Osteoblast (primary cell): ENCODE data around the gene ANKRD33B. TPM values are rescaled to one million over a fixed set of nuclear protein-coding genes. Genes with fewer than 3 reads are reported as not detected.

Experiments
- DNase-seq: peaks from one replicate; pipeline ENCODE4 v3.0.0; 2011; ENCODE audit warnings: low spot score, mixed read lengths; ENCODE audit not compliant: insufficient read length; ENCODE audit errors: missing footprints
- H2AFZ ChIP-seq: 2 replicates; pipeline ENCODE4 v1.6.0; 2011; ENCODE audit warnings: mild to moderate bottlenecking, low read length
- H3K27ac ChIP-seq: 2 replicates; pipeline ENCODE4 v1.5.1; 2011; ENCODE audit warnings: mild to moderate bottlenecking, low read depth, low read length, moderate library complexity
- H3K27me3 ChIP-seq: 2 replicates; pipeline ENCODE4 v1.6.0; 2012; ENCODE audit warnings: mild to moderate bottlenecking, control low read depth, inconsistent platforms, low read length, moderate library complexity; ENCODE audit not compliant: insufficient read depth
- H3K36me3 ChIP-seq: 2 replicates; pipeline ENCODE4 v1.5.1; 2011; ENCODE audit warnings: mild to moderate bottlenecking, low read length, control low read depth, moderate library complexity; ENCODE audit not compliant: insufficient read depth
- H3K4me1 ChIP-seq: 2 replicates; pipeline ENCODE4 v1.5.1; 2011; ENCODE audit warnings: mild to moderate bottlenecking, low read length, control low read depth, moderate library complexity; ENCODE audit not compliant: insufficient read depth
- H3K4me2 ChIP-seq: 2 replicates; pipeline ENCODE4 v1.6.0; 2011; ENCODE audit warnings: mild to moderate bottlenecking, low read length; ENCODE audit not compliant: insufficient read depth
- H3K4me3 ChIP-seq: fragments of 200-600 bp; sonication (generic); 3 replicates; pipeline ENCODE4 v1.5.1; 2012; ENCODE audit warnings: mild to moderate bottlenecking, low read length, inconsistent platforms; ENCODE audit not compliant: insufficient read depth
- H3K79me2 ChIP-seq: 2 replicates; pipeline ENCODE4 v1.6.0; 2012; ENCODE audit warnings: mild to moderate bottlenecking, low read length, control low read depth, inconsistent platforms; ENCODE audit not compliant: insufficient read depth
- H3K9me3 ChIP-seq: 2 replicates; pipeline ENCODE4 v1.5.1; 2011; ENCODE audit warnings: low read depth, low read length, control low read depth
- H4K20me1 ChIP-seq: 2 replicates; pipeline ENCODE4 v1.6.0; 2012; ENCODE audit warnings: mild to moderate bottlenecking, low read length, control low read depth; ENCODE audit not compliant: insufficient read depth
- total RNA-seq: library from RNA; depleted of rRNA; stranded (reverse); fragments of >200 nt; gene quantifications from 2 replicates; pipeline ENCODE4 v1.2.3, GENCODE V29; 2012
- TF ChIP-seq, protein P1 (sequence below): IDR thresholded peaks from 2 replicates; pipeline ENCODE4 v1.5.1; 2011; ENCODE audit warnings: mild to moderate bottlenecking, low read depth, low read length, moderate library complexity; ENCODE audit errors: extremely low read depth

ANKRD33B gene
- total RNA-seq, 1 donor, result 5.1 TPM

- peak overlapping the region; percentile 8 for H3K27ac ChIP-seq
- H3K9me3 ChIP-seq, result no peaks in the 10 kb centered on the region
- no peaks in the 10 kb centered on the region for H3K36me3 ChIP-seq
- H2AFZ ChIP-seq, result peak overlapping the region; percentile 70
- no peaks in the 10 kb centered on the region for H3K27me3 ChIP-seq
- DNase-seq, result peak; percentile 94
- no peaks in the 10 kb centered on the region for H4K20me1 ChIP-seq
- H3K4me2 ChIP-seq, result peak overlapping the region; percentile 82
- H3K4me1 ChIP-seq, result peaks cover 14% of the 10 kb centered on the region
- H3K4me3 ChIP-seq, result peak overlapping the region; percentile 78
- TF ChIP-seq, protein P1, sequence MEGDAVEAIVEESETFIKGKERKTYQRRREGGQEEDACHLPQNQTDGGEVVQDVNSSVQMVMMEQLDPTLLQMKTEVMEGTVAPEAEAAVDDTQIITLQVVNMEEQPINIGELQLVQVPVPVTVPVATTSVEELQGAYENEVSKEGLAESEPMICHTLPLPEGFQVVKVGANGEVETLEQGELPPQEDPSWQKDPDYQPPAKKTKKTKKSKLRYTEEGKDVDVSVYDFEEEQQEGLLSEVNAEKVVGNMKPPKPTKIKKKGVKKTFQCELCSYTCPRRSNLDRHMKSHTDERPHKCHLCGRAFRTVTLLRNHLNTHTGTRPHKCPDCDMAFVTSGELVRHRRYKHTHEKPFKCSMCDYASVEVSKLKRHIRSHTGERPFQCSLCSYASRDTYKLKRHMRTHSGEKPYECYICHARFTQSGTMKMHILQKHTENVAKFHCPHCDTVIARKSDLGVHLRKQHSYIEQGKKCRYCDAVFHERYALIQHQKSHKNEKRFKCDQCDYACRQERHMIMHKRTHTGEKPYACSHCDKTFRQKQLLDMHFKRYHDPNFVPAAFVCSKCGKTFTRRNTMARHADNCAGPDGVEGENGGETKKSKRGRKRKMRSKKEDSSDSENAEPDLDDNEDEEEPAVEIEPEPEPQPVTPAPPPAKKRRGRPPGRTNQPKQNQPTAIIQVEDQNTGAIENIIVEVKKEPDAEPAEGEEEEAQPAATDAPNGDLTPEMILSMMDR, result no peak
- H3K79me2 ChIP-seq, result peaks cover 4% of the 10 kb centered on the region
These were observed 543 bp upstream of the ANKRD33B start for GRCh38 chr5:10563110-10563944.

GRCh38 chr5:10564838-10565784 lies 1.2 kb downstream of the ANKRD33B start:
- Histone ChIP-seq H3K4me3 (peak overlapping the region; percentile 78), H3K27ac (no peak overlapping the region), H3K79me2 (peaks cover 7% of the 10 kb centered on the region), H3K9me3 (no peaks in the 10 kb centered on the region), H3K27me3 (no peaks in the 10 kb centered on the region), H4K20me1 (no peaks in the 10 kb centered on the region), H3K36me3 (no peaks in the 10 kb centered on the region), H3K4me2 (peak overlapping the region; percentile 87), H3K4me1 (peaks cover 14% of the 10 kb centered on the region), H2AFZ (peak overlapping the region; percentile 16)
- TF ChIP-seq, protein P1, result no peak
- DNase-seq, result peak; percentile 85

GRCh38 chr5:10565785-10566542 lies 2.1 kb downstream of the ANKRD33B start:
- Histone ChIP-seq H3K27ac (no peak overlapping the region), H3K4me1 (peaks cover 14% of the 10 kb centered on the region)

More at GRCh38 chr5:10565785-10566542, 2.1 kb downstream of the ANKRD33B start:
- H3K4me2 ChIP-seq, result peak overlapping the region; percentile 87
- H3K79me2 ChIP-seq, result peaks cover 9% of the 10 kb centered on the region
- TF ChIP-seq, protein P1, result no peak
- H3K27me3 ChIP-seq, result no peaks in the 10 kb centered on the region
- H3K4me3 ChIP-seq, result peak overlapping the region; percentile 78
- peak overlapping the region; percentile 16 for H2AFZ ChIP-seq
- no peaks in the 10 kb centered on the region for H3K9me3 ChIP-seq
- H4K20me1 ChIP-seq, result no peaks in the 10 kb centered on the region
- no peaks in the 10 kb centered on the region for H3K36me3 ChIP-seq
- peak; percentile 66 for DNase-seq
